HG03108 (cell line): ENCODE results near the gene FAM53A.
"Not testable (repeated sequence)": the region's sequence is repeated elsewhere in the genome, so short reads cannot be mapped to it uniquely, and the experiment has no call there.

ENCODE experiments used
- ATAC-seq: cut with Tn5 transposase; IDR thresholded peaks from one replicate; pipeline ENCODE4 v1.9.1; 2021; ENCODE audit warnings: moderate library complexity; ENCODE audit not compliant: unreplicated experiment

FAM53A gene

DNA sequence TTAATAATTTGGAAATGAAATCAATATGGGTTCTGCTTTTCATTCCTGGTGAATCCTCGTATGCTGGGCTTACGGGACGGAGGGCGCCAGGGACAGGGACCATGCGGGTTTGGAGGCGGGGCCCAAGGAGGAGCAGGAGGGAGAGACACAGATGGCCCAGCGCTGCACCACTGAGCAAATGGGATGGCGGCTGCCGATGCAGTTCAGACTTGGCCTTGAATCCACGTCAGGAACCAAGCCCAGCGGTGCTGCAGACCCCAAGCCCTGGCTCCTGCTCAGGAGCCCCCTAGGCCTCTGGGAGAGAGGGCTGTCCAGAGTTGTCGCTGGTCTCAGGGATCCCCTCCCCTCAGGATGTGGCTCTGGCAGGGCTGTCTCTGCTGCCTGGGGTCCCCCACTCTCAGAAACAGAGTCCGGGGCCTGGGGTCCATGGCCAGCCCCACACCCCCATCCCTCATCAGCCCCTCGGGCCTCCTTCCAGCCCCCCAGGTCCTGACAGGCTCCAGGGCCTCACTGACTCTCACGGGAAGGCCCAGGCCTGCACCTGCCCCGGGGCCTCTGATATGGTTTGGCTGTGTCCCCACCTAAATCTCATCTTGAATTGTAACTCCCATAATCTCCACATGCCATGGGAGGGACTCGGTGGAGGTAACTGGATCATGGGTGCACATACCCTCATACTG is 75.2 kb downstream of the FAM53A start:
- ATAC-seq, result no peak

GRCh38 chr4:1608196-1608820 is 75.8 kb downstream of the FAM53A start:
- no peak for ATAC-seq

DNA sequence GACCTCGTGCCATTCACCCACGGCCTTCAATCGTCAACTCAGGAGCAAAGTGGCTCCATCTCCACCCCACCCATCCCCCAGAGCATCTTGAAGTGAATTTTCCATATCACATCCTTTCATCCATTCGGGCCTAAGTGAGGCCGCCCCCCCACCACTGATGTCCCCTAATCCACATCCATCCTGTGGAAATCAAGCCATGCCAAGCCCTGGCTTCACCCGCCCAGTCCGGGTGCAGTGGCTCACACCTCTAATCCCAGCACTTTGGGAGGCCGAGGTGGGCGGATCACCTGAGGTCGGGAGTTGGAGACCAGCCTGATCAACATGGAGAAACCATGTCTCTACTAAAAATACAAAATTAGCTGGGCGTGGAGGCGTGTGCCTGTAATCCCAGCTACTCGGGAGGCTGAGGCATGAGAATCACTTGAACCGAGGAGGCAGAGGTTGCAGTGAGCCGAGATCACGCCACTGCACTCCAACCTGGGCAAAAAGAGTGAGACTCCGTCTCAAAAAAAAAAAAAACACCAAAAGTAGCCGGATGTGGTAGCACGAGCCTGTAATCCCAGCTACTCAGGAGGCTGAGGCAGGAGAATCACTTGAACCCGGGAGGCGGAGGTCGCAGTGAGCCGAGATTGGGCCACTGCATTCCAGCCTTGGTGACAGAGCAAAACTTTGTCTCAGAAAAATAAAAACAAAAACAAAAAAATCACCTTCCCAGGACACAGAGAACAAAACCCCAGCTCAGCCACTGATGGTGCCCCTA is 76.5 kb downstream of the FAM53A start:
- ATAC-seq, result not testable (repeated sequence)

DNA sequence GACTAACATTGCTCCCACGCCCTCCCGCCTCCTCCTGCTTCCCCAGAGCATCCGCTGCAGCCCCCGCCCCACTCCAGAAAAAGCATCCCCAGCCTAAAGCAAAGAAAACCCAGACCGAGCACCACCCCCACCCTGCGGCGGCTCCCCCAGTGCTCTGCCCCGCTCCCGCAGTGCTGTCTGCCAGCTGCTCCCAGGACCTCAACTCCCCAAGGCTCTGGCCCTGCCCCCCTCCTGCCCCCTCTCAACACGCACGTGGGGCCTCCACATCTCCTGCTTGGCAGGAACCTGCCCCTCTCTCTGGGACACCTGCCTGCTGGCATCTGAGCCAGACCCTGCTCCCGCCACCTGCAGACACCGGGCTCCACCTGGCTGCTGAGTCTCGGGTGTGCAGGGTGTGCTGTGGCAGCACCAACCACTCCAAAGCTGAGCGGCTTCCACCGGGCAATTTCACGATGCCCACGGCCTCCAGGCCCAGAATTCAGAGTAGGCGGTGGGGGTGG is 79.4 kb downstream of the FAM53A start:
- no peak for ATAC-seq

GRCh38 chr4:1604181-1604705 is 79.9 kb downstream of the FAM53A start:
- no peak for ATAC-seq

DNA sequence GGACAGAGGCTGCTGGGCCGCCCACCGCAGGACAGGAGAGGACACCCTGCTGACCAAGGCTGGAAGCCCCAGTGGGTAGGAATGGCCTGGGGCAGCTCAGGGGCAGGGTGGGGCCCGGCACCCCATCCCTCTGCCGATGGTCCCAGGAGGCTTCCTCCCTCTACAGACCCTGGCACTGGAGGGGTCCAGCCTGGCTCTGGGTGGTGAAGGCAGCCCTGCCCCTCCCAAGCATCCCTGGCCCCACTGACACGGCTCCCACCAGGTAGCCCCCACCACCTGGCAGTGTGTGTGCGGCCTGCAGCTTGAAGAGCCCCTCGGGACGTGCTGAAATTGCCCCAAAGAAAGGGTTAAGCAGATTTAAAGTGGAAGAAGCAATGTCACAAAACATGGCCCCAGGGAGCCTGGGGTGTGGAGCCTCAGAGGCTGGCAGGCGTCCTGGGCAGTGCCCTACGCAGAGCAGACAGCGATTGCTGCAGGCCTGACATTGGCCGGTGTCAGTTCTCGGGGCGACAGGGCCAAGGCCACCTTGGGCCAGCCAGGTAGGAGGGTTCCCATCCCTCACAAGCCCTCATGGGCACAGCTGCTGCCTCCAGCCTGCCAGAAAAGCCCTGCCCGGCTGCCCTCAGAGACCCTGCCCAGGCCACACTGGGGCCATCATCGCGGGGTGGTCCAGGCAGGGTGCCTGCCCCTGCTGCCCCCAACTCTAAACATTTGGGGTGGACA is 80.5 kb downstream of the FAM53A start:
- ATAC-seq, result no peak

DNA sequence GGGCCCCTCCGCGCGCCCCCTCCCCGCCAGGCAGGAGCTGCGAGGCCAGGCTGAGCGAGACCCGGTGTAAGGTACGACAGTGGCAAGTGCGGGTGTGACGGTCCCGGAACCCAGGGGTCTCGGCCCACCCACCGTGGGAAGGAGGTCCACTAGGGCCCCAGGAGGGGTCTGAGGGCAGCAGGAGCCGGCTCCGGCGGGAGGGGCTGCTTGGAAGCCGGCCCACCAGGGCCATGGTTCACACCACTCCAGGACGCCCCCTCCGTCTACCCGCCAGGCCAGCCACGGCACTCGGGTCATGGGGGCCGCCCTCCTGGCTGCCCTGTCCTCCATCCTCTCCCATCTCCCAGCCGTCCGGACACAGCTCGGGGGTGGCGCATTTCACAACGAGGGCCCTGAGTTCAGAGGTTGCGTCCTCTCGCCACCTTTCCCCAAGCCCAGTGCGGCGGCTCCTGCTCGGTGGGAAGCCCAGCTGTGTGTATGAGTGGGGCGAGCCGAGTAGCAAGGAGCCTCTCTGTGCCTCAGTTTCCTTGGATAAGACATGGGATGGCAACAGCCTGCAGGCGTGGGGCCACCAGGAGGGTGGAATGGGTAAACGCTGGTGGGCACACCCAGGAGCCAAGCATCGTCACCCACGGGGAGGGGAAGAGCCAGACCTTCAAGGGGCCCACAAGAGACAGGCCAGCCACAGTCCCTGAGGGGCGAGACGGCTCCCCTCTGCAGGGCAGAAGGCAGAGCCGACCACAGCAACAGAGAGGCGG is 81.3 kb downstream of the FAM53A start:
- ATAC-seq, result no peak

GRCh38 chr4:1601852-1602654 is 82.1 kb downstream of the FAM53A start:
- no peak for ATAC-seq

DNA sequence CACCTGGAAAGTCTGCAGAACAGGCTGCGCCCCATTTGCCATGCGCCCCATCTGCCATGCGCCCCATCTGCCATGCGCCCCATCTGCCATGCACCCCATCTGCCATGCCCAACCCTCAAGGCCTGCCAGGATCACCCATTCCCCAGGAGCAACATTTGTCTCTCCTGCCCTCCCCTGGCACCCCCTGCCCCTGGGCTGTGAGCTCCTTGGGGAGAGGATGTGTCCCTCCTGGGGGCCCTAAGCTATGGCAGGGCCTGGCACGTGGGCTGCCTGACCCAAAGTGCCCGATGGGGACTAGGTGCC is 82.6 kb downstream of the FAM53A start:
- ATAC-seq, result no peak

DNA sequence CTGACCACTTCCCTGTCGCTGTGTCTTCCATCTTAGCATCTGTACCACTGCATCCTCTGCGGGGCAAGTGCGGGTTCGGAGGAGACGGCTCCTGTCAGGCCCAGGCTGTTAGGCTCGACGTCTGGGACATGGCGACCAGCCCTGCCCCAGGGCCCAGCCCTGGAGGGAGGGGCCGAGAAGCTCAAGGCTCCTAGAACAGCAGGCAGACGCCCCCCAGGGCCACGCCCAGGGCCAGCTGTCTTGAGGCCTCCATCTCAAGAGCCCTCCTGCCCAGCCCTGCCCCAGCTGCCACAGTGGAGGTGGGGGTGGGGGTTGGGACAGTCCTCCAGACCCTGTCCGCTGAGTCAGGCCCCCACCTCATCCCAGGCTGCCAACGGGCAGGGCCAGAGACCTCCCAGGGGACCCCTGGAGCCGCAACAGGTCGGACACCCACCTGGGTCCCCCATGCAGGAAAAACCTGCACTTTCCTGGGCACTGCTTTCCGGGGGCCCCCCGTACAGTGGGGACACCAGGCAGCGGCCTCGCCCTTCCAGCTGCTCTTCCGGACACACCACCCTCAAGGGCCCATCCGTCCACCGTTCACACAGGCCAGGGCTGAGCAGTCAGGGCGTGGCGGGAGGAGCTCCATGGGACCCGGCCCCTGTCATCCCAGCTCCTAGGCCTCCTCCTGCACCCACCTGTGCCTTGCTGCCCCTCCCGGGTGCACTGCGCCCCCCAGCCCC is 83.1 kb downstream of the FAM53A start:
- ATAC-seq, result no peak

DNA sequence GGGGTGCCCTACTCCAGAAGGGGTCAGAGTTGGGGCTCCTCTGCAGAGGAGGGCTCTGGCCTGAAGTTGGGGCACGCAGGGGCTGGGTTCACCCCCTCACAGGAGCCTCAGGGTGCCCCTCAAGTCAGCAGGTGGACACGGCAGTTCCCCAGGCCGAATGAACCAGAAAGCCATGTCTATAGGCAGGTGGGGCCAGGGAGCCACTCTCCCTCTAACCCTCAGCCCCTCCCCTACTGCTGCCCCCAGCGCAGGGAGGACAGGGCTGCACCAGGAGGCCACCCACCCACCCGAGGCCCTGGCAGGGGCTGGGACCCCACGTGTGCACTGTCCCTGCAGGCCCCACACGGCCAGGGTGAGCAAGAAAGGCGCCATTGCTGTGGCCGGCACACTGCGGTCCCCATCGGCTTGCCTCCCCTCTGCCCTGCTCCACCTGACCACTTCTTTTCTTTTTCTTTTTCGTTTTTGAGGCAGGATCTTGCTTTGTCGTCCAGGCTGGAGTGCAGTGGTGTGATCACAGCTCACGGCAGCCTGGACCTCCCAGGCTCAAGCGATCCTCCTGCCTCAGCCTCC is 83.8 kb downstream of the FAM53A start:
- no peak for ATAC-seq

DNA sequence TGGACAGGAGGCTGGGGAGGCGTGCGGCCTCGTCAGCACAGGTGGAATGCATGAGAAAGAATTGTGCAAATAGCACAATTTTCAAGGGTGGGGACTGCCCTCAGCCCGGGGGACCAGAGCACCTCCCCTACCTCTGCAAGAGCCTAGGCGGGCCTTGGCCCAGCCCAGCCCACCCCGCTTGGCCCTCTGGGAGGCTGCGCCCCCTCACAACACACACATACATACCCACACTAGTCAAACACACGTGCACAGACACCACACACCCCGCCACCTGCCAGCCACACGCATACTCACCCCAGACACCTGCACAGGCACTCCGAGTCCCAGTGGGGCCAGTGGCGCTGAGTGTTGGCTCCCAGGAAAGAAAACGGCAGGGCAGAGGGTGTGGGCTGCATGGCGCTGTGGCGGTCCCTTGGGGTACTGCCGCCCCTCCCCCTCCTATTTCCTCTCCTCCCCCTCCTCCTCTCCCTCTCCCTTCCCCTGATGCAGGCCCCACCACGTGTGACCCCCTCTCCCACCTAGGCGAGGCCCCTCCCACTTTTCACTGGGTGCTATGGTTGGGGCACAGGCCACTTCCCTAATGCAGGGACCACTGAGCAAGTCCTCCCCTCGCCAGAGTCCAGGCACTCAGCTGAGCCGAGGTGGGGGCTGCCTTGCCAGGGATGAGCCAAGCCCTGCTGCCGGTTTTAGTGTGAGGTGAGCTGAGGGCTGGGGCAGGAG is 84.5 kb downstream of the FAM53A start:
- ATAC-seq, result no peak

DNA sequence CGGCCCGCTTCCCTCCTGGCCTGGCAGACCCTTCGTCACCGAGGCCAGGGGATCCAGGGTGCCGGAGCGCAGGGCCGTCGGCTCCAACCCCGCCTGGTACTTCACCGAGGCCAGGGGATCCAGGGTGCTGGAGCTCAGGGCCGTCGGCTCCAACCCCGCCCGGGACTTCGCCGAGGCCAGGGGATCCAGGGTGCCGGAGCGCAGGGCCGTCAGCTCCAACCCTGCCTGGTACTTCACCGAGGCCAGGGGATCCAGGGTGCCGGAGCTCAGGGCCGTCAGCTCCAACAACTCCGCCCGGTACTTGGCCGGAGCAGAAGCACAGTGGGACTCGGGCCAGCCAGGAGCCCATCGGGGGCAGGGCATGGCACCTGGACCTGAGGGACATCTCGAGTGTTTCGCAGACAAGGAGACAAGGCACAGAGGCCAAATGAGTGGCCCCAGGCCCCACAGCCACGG is 85.1 kb downstream of the FAM53A start:
- ATAC-seq, result no peak

DNA sequence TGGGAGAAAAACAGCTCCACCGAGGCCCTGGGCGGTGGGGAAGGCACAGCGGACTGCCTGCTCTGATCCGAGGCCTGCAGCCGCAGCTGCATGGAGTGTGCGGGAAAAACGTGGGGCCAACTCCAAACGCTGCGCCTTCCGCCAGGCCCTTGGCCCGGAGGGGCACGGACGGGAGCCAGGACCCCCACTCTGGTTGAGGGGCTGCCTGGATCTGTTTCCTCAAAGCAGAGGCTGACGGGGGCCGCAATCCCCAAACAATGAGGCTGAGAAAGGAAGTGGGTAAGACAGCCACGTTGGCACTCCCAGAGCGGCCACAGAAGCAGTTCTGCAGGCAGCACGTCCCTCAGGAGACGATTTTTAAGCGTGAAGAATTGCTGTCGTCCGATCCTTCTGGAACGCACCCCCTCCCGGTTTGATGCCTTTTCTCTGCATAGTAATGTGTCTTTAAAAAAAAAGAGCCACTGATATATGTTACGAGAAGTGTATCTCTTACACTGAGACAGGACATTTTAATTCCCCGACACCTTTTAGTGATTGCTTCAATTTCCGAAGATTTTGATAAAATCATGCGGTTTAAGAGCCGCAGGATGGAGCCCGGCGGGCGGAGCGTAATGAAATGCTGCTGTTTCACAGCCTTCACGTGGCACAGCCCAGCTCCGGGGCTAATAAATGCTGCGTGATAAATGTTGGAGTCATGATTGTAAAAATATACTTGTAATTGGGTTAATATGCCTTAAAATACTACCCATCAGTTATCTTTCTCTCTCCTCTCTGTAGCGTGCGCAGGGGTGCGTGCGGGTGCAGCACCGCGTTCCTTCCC is 85.7 kb downstream of the FAM53A start:
- ATAC-seq, result no peak

GRCh38 chr4:1597021-1597931 is 86.8 kb downstream of the FAM53A start:
- no peak for ATAC-seq

GRCh38 chr4:1596393-1596792 is 87.7 kb downstream of the FAM53A start:
- no peak for ATAC-seq
